WTC11 (cell line): ENCODE results near the gene SENP5. TPM values are rescaled to one million over a fixed set of nuclear protein-coding genes. Genes with fewer than 3 reads are reported as not detected.

Experiments used
- ATAC-seq: fragments of 200-7000 bp; cut with Tn5 transposase; 2 replicates; pipeline ENCODE4 v1.10.0; 2021; ENCODE audit warnings: mild to moderate bottlenecking, moderate library complexity
- CTCF ChIA-PET: fragments of 300-600 bp; sonication (Branson Sonifier 250); formaldehyde crosslinking; loops from one replicate; lab custom pipeline; 2021; ENCODE audit warnings: antibody characterized with exemption; lab: Charles Lee
- POLR2A ChIA-PET: fragments of 350-600 bp; sonication (Branson Sonifier 250); formaldehyde crosslinking; loops from one replicate; lab custom pipeline; 2021; ENCODE audit warnings: antibody characterized with exemption; lab: Charles Lee
- DNase-seq: peaks from one replicate; pipeline ENCODE4 v3.0.0; 2021; ENCODE audit warnings: low spot score
- H3K27ac Mint-ChIP-seq: 2 replicates; pipeline ENCODE4 v1.8.0; 2021; ENCODE audit warnings: mixed read lengths
- H3K27me3 Mint-ChIP-seq: 2 replicates; pipeline ENCODE4 v1.8.0; 2021; ENCODE audit warnings: low read depth, mild to moderate bottlenecking, moderate library complexity, mixed read lengths
- H3K36me3 Mint-ChIP-seq: 2 replicates; pipeline ENCODE4 v1.8.0; 2021; ENCODE audit warnings: mixed read lengths
- H3K4me1 Mint-ChIP-seq: 2 replicates; pipeline ENCODE4 v1.8.0; 2022; ENCODE audit warnings: mixed read lengths
- H3K4me3 Mint-ChIP-seq: 2 replicates; pipeline ENCODE4 v1.8.0; 2021; ENCODE audit warnings: mild to moderate bottlenecking, moderate library complexity, mixed read lengths
- H3K9me3 Mint-ChIP-seq: 2 replicates; pipeline ENCODE4 v1.8.0; 2021; ENCODE audit warnings: mixed read lengths
- CREM ChIP-seq: sonication (generic); formaldehyde crosslinking; IDR thresholded peaks from 2 replicates; pipeline ENCODE4 v1.8.1; 2022; ENCODE audit warnings: mild to moderate bottlenecking, missing genetic modification reagents, moderate library complexity
- CTCF ChIP-seq: fragments of 200-600 bp; IDR thresholded peaks from 2 replicates; pipeline ENCODE4 v1.8.0; 2022; ENCODE audit warnings: antibody characterized with exemption
- ETV6 ChIP-seq: sonication (generic); formaldehyde crosslinking; IDR thresholded peaks from 2 replicates; pipeline ENCODE4 v1.8.1; 2022; ENCODE audit warnings: mild to moderate bottlenecking, missing genetic modification reagents
- FOXP1 ChIP-seq: sonication (generic); formaldehyde crosslinking; IDR thresholded peaks from 2 replicates; pipeline ENCODE4 v1.8.0; 2022; ENCODE audit warnings: missing genetic modification reagents, mild to moderate bottlenecking, moderate library complexity, borderline replicate concordance
- HMGA2 ChIP-seq: fragments of 250-450 bp; sonication (Bioruptor Pico); IDR thresholded peaks from 2 replicates; pipeline ENCODE4 v1.4.0; 2021; ENCODE audit warnings: mild to moderate bottlenecking, moderate library complexity
- IRF1 ChIP-seq: sonication (generic); formaldehyde crosslinking; IDR thresholded peaks from 2 replicates; pipeline ENCODE4 v1.8.0; 2023; ENCODE audit warnings: missing genetic modification reagents
- MLX ChIP-seq: sonication (generic); formaldehyde crosslinking; IDR thresholded peaks from 2 replicates; pipeline ENCODE4 v1.8.1; 2023; ENCODE audit warnings: mild to moderate bottlenecking, missing genetic modification reagents, moderate library complexity
- NFE2L1 ChIP-seq: sonication (generic); formaldehyde crosslinking; IDR thresholded peaks from 2 replicates; pipeline ENCODE4 v1.8.1; 2023; ENCODE audit warnings: missing genetic modification reagents
- SP1 ChIP-seq: sonication (generic); formaldehyde crosslinking; conservative IDR thresholded peaks from 2 replicates; pipeline ENCODE4 v1.8.1; 2022; ENCODE audit warnings: missing genetic modification reagents
- TEAD1 ChIP-seq: sonication (generic); formaldehyde crosslinking; IDR thresholded peaks from 2 replicates; pipeline ENCODE4 v1.8.0; 2022; ENCODE audit warnings: mild to moderate bottlenecking, missing genetic modification reagents
- ZNF423 ChIP-seq: fragments of 250-450 bp; sonication (Bioruptor Pico); IDR thresholded peaks from 2 replicates; pipeline ENCODE4 v2.1.2; 2022; ENCODE audit warnings: mild to moderate bottlenecking, moderate library complexity
- ZNF671 ChIP-seq: fragments of 250-450 bp; sonication (Bioruptor Pico); IDR thresholded peaks from 2 replicates; pipeline ENCODE4 v1.8.0; 2021; ENCODE audit warnings: mild to moderate bottlenecking
- total RNA-seq: library from RNA; stranded (reverse); gene quantifications from 3 replicates; pipeline ENCODE4 v1.2.3, GENCODE V29; 2021
- TF ChIP-seq, protein P1 (sequence below): sonication (generic); formaldehyde crosslinking; IDR thresholded peaks from 2 replicates; pipeline ENCODE4 v1.8.1; 2023; ENCODE audit warnings: mild to moderate bottlenecking, missing genetic modification reagents
- TF ChIP-seq, protein P2 (sequence below): sonication (generic); formaldehyde crosslinking; IDR thresholded peaks from 2 replicates; pipeline ENCODE4 v1.8.0; 2022; ENCODE audit warnings: mild to moderate bottlenecking, missing genetic modification reagents
- TF ChIP-seq, protein P3 (sequence below): sonication (generic); formaldehyde crosslinking; IDR thresholded peaks from 2 replicates; pipeline ENCODE4 v1.8.1; 2022; ENCODE audit warnings: mild to moderate bottlenecking, moderate library complexity, missing genetic modification reagents
- TF ChIP-seq, protein P4 (sequence below): sonication (generic); formaldehyde crosslinking; IDR thresholded peaks from 2 replicates; pipeline ENCODE4 v1.8.0; 2022; ENCODE audit warnings: mild to moderate bottlenecking, missing genetic modification reagents
- TF ChIP-seq, protein P5 (sequence below): sonication (generic); formaldehyde crosslinking; conservative IDR thresholded peaks from 2 replicates; pipeline ENCODE4 v1.8.1; 2023; ENCODE audit warnings: mild to moderate bottlenecking, low read depth, missing genetic modification reagents, moderate library complexity

The SENP5 gene
- total RNA-seq, 1 experiment from 2014 or later = 30.8 TPM

GRCh38 chr3:196969134-196969659 is 101.5 kb downstream of the SENP5 start (continued):
- TF ChIP-seq, protein P1, sequence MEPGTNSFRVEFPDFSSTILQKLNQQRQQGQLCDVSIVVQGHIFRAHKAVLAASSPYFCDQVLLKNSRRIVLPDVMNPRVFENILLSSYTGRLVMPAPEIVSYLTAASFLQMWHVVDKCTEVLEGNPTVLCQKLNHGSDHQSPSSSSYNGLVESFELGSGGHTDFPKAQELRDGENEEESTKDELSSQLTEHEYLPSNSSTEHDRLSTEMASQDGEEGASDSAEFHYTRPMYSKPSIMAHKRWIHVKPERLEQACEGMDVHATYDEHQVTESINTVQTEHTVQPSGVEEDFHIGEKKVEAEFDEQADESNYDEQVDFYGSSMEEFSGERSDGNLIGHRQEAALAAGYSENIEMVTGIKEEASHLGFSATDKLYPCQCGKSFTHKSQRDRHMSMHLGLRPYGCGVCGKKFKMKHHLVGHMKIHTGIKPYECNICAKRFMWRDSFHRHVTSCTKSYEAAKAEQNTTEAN (CRISPR knock-in tag) = no peak
- TF ChIP-seq ZNF671 = no peak

GRCh38 chr3:196969660-196970546 is 102.2 kb downstream of the SENP5 start:
- Mint-ChIP-seq H3K27ac (no peak overlapping the region), H3K9me3 (peaks cover 3% of the 10 kb centered on the region; the same call in 1 of the 2 replicates), H3K4me3 (peak overlapping the region; percentile 61), H3K4me1 (peaks cover 10% of the 10 kb centered on the region), H3K27me3 (peaks cover 62% of the 10 kb centered on the region), H3K36me3 (peaks cover 3% of the 10 kb centered on the region; the same call in 1 of the 2 replicates)
- ChIA-PET POLR2A (interaction anchor here (0.5 kb wide), 1 partner anchor 488 kb away, joined by 3 read pairs; no protein-coding TSS in a partner anchor), CTCF (interaction anchor here (0.6 to 1.4 kb wide), 12 partner anchors 10 to 360 kb away, joined by 3 to 10 read pairs (median 4); partner anchors contain the start of genes MELTF and NCBP2)
- ATAC-seq (peak; percentile 60), DNase-seq (peak; percentile 66)
- peak; percentile 39; the same call in 1 of the 2 replicates for TF ChIP-seq CREM
- TF ChIP-seq, protein P2, sequence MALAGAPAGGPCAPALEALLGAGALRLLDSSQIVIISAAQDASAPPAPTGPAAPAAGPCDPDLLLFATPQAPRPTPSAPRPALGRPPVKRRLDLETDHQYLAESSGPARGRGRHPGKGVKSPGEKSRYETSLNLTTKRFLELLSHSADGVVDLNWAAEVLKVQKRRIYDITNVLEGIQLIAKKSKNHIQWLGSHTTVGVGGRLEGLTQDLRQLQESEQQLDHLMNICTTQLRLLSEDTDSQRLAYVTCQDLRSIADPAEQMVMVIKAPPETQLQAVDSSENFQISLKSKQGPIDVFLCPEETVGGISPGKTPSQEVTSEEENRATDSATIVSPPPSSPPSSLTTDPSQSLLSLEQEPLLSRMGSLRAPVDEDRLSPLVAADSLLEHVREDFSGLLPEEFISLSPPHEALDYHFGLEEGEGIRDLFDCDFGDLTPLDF = no peak
- TF ChIP-seq ZNF423 = peak; percentile 42; the same call in 1 of the 2 replicates
- 0 out of 2 replicates have a peak, but pooled peaks have one; percentile 33 for TF ChIP-seq MLX (CRISPR knock-in tag)
- TF ChIP-seq NFE2L1 (CRISPR knock-in tag) = peak; percentile 36; the same call in 1 of the 2 replicates
- TF ChIP-seq, protein P3, sequence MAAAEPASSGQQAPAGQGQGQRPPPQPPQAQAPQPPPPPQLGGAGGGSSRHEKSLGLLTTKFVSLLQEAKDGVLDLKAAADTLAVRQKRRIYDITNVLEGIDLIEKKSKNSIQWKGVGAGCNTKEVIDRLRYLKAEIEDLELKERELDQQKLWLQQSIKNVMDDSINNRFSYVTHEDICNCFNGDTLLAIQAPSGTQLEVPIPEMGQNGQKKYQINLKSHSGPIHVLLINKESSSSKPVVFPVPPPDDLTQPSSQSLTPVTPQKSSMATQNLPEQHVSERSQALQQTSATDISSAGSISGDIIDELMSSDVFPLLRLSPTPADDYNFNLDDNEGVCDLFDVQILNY = peak; percentile 75; the same call in 1 of the 2 replicates
- TF ChIP-seq CTCF = peak; percentile 84
- TF ChIP-seq, protein P4, sequence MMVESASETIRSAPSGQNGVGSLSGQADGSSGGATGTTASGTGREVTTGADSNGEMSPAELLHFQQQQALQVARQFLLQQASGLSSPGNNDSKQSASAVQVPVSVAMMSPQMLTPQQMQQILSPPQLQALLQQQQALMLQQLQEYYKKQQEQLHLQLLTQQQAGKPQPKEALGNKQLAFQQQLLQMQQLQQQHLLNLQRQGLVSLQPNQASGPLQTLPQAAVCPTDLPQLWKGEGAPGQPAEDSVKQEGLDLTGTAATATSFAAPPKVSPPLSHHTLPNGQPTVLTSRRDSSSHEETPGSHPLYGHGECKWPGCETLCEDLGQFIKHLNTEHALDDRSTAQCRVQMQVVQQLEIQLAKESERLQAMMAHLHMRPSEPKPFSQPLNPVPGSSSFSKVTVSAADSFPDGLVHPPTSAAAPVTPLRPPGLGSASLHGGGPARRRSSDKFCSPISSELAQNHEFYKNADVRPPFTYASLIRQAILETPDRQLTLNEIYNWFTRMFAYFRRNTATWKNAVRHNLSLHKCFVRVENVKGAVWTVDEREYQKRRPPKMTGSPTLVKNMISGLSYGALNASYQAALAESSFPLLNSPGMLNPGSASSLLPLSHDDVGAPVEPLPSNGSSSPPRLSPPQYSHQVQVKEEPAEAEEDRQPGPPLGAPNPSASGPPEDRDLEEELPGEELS (CRISPR knock-in tag) = no peak
- TF ChIP-seq HMGA2 (CRISPR knock-in tag) = no peak
- TF ChIP-seq ETV6 (CRISPR knock-in tag) = peak; percentile 73; the same call in 1 of the 2 replicates
- TF ChIP-seq FOXP1 (CRISPR knock-in tag) = peak; percentile 88
- peak; percentile 6; the same call in 1 of the 2 replicates for TF ChIP-seq IRF1 (CRISPR knock-in tag)
- TF ChIP-seq, protein P5, sequence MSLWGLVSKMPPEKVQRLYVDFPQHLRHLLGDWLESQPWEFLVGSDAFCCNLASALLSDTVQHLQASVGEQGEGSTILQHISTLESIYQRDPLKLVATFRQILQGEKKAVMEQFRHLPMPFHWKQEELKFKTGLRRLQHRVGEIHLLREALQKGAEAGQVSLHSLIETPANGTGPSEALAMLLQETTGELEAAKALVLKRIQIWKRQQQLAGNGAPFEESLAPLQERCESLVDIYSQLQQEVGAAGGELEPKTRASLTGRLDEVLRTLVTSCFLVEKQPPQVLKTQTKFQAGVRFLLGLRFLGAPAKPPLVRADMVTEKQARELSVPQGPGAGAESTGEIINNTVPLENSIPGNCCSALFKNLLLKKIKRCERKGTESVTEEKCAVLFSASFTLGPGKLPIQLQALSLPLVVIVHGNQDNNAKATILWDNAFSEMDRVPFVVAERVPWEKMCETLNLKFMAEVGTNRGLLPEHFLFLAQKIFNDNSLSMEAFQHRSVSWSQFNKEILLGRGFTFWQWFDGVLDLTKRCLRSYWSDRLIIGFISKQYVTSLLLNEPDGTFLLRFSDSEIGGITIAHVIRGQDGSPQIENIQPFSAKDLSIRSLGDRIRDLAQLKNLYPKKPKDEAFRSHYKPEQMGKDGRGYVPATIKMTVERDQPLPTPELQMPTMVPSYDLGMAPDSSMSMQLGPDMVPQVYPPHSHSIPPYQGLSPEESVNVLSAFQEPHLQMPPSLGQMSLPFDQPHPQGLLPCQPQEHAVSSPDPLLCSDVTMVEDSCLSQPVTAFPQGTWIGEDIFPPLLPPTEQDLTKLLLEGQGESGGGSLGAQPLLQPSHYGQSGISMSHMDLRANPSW (CRISPR knock-in tag) = no peak
- 0 out of 2 replicates have a peak, but pooled peaks have one; percentile 50 for TF ChIP-seq SP1 (CRISPR knock-in tag)
- no peak for TF ChIP-seq TEAD1
